ENCODE results near the gene MYBPC2.
A peak's percentile ranks its signal among the peaks of the same experiment; 100 is the strongest.
"Not testable (repeated sequence)": the region's sequence is repeated elsewhere in the genome, so short reads cannot be mapped to it uniquely, and the experiment has no call there.

Gene MYBPC2

DNA sequence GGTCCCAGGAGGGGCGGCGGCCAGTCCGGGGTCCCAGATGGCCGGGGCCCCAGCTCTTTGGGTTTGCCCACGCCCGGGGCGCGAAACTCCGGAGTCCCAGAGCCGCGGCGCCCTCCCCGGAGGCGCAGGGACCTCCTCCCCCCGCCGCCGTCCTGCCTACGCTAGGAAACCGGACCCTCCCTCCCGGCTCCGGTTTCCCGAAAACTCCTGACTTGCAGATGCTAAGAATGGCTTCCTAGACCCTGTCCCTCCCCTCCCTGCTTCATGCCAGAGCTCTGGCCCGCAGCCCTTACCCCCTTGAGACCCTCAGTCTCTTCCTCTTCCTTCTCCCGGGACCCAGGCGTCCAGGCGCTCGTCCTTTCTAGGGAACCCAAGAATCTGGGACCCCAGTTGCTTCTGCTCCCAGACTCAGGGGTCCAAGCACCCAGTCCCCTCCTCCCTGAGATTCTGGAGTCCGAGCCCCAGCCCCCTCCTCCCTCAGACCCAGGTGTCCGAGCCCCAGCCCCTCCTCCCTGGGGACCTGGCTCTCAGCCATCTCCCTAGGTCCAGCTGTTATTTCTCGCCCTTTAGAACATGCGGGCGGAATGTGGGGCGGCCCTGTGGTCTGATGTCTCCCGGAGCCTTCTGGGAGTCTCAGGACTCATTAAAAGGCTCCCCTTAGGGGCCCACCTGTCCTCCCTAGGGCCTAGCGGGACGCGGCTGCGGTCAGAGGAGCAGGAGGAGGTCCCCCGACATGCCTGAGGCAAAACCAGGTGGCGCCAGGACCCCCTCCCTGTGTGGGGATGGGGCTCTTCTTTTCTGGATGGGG lies at the start of gene MYBPC2:
Gene MYBPC2, plus strand, starts transcription at position 672 of the 808 bp plus-strand sequence. Its CDS starts 62 bp downstream, at position 734.
- DNase-seq (ENCODE audit: low read depth), result no peak

DNA sequence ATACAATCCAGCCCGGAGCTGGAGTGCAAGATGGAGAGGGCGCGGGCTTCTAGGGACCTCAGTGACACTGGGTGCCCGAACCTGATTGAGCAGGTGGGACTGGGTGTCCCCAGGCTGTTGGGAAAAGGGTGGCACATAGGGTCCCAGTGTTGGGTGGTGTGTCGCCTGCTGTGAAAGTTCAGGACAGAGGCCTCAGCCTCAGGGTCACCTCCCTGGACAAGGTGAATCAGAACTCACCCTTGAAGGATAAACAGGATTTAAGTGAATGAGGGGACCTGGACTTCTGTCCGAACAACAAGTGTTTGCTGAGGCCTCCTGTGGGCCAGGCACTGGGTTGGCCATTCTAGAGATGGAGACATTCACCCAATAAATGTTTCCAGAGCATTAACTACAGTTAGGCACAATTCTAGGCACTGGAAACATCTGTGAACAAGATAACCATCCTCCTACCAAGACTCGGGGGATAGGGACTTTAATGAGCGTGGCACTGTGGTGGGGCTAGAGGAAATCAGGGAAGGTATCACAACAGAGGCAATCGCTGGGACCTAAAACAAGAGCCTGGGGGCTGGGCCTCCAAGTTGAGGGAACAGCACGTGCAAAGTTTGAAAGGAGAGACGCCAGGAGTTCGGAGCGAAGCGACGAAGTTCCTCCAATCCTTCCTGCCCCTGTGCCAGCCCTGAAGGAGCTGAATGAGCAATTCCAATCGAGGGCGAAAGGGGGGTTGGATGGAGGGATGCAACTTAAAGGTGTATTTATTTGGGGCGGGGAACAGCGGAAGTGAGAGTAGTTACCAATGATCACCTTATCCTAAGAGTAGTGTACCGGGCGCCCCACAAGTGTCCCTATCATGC lies 49.5 kb upstream of the MYBPC2 start:
- peak; percentile 16 for DNase-seq (ENCODE audit: low read depth)

DNA sequence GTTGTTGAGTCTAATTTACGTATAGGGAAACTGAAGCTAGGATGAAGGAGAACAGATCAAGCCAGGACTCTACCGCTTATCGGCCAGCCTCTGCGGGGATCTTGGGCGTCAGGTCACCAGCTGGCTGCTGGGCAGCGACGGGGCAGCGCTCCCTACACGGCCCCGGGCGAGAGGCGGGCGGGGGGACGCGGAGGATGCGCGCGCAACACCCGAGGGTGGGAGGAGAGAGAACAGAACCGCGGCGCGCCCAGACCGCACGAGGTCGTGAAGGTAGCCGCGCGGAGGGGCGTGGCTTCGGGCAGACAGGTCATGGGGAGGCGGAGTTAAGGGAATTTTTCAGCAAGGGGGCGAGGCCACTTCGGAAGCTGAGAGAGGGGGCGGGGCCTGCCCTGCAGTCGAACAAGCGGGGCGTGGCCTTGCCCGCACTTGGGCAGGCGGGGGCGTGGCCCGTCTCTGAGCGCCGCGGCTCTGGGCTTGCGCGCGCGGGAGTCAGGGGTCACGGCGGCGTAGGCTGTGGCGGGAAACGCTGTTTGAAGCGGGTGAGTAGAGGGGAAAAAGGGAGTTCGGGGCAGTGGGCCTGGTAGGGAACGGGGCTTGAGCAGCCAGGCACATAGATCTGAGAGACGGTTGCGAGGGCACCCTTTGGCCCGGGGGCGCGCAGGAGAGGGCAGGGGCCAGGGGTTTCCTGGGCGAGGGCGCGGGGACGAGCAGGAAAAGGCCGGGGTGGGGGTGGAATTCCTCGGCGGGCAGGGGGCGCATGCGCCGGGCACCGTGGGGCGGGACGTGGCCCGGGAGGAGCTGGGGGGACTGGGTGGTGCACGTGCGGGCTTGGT lies 48.6 kb upstream of the MYBPC2 start, which contains the start of gene POLD1:
Gene POLD1, plus strand, starts transcription at position 496 of the 833 bp plus-strand sequence. CDS start 14,505 bp downstream, outside the sequence.
- DNase-seq (ENCODE audit: low read depth), result peak; percentile 95

DNA sequence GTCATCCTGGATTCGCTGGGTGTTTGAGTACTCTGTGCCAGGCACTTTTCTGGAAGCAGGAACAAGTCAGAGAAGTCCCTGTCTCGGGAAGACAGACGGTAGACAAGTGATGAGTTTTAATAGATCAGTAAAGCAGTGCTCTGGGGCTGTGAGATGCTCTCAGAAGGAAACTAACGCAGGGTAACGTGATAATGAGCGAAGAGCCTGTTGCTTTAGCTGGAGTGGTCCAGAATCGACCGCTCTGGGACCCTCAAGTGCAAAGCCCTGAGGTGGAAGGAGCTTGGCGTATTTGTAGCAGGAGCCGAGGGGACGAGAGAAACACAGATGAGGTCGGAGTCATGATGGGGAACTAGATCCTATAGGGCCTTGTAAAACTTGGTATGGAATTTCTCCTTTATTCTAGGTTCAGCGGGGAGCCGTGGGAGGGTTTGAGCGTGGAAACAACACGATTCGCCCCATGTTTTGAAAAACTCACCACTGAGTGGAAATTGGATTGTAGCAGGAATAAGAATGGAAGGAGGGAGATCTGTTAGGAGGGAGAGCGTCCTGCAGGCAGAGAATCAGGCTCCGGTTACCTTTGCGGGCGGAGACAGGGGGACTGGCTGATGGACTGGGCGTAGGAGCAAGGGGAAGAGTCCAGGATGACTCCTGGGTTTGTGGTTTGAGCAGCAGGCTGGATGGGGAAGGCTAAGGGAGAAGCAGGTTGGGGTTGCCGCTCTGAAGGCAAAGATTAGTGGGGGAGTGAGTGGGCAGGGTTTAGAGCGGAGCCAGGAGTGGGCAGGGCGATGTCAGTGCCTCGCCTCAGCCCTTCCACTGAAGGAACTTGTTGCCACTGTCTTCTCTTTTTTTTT lies 47.8 kb upstream of the MYBPC2 start:
- DNase-seq (ENCODE audit: low read depth), result peak; percentile 56

DNA sequence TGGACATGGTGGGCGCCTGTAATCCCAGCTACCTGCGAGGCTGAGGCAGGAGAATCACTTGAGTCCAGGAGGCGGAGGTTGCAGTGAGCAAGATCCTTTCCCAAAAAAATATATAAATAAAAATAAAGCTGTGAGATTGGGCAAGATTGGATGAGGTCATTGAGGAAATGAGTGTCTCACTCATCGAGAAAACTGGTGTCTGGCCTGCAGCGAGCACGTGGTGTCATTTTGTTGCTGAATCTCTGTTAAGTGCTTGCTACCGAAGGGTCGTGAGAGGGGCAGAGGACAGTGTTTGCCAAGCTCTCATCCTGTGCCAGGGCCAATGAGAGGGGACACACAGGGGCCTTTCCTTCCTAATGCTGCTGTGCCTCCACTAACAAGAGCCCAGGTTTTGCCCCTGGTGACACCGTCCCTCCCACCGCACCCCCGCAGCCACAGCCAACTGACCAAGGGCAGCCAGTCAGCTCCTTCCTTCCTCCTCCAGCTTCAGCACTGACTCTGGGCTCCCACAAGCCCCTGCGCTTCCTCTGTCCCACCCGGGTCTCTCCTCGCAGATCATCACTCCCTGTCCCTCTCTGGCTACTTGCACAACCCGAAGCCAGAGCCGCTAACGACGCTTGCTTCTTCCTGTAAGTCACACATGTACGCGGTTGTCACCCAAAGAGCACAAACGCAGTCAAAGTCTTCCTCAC lies 45.4 kb upstream of the MYBPC2 start:
- peak; percentile 48 for DNase-seq (ENCODE audit: low read depth)

DNA sequence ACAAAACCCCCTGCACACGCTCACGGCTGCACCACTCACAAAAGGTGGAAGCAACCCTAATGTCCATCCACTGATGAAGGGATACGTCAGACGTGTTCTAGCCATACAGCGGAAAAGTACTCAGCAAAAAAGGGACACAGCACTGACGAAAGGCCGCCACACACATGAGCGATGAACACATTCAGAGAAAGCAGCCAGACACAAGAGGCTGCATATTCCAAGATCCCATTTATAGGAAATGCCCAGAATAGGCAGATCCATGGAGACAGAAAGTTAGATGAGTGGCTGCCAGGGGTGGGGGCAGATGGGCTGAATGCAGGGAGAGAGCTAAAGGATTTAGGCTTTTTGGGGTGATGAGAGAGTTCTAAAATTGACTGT lies 44.8 kb upstream of the MYBPC2 start:
- DNase-seq (ENCODE audit: low read depth), result no peak

DNA sequence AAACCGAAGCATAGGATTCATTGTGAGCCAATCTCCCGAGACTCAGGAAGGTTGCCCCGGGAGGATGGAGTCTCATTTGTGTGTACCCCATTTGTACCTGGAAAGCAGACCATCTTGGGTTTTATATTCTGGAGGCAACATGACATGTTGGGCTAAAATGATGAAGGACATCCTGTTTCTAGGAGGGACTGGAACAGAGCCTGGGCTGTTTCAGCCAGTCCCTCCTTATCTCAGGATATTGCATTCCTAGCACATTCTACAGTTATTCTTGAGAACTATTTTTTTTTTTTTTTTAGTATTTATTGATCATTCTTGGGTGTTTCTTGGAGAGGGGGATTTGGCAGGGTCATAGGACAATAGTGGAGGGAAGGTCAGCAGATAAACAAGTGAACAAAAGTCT lies 42.4 kb upstream of the MYBPC2 start:
- DNase-seq (ENCODE audit: low read depth), result not testable (repeated sequence)

DNA sequence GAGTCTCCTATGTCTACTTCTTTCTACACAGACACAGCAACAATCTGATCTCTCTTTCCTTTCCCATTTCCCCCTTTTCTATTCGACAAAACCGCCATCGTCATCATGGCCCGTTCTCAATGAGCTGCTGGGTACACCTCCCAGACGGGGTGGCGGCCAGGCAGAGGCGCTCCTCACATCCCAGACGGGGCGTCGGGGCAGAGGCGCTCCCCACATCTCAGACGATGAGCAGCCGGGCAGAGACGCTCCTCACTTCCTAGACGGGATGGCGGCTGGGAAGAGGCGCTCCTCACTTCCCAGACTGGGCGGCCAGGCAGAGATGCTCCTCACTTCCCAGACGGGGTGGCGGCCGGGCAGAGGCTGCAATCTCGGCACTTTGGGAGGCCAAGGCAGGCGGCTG lies 41.7 kb upstream of the MYBPC2 start:
- not testable (repeated sequence) for DNase-seq (ENCODE audit: low read depth)

DNA sequence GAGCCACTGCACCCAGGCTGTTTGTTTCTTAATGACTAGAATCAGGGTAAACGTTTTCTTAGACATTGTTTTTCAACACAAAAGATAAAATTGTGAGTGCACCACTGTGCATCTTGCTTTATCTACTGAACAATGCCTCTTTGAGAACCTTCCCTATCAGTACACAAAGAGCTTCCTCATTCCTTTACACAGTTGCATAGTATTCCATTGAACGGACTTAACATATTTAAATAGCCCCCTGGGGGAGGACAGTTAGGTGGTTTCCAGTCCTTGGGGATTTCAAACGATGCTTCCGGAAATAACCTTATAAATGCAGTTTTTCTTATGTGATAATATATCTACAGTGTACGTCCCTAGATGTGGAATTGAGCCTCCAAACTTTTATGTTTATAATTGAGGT lies 39.9 kb upstream of the MYBPC2 start:
- no peak for DNase-seq (ENCODE audit: low read depth)

DNA sequence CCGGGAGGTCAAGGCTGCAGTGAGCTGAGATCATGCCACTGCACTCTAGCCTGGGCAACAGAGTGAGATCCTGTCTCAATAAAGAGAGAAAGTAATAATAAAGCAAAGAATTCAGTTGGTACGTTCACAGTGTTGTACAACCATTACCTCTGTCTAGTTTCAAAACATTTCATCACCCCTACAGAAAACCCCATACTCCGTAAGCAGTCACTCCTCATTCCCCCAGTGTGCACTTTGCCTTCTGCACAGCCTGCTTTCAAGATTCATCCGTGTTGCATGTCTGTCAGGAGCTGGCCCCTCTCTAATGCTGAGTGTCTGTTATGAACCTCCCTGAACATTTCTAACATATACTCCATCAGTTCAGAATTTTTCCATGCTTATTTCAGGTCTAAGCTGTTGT lies 39.1 kb upstream of the MYBPC2 start:
- DNase-seq (ENCODE audit: low read depth), result no peak

DNA sequence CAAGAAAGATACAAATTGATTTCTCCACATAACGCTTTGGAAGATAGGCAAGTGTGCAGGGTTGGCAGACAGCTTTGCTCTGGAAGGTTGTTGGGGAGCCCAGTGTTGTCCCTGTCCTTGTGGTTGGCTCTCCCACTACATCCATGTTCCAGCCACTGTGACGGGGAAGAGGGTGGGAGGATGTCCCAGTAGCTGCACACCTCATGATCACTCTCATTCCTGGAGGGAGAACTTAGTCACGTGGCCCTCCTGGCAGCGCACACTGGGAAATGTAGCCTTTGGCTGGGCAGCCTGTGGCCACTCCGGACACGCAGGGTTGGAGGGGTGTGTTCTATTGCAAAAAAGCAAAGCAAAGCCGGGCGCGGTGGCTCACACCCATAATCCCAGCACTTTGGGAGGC lies 38.7 kb upstream of the MYBPC2 start:
- no peak for DNase-seq (ENCODE audit: low read depth)

DNA sequence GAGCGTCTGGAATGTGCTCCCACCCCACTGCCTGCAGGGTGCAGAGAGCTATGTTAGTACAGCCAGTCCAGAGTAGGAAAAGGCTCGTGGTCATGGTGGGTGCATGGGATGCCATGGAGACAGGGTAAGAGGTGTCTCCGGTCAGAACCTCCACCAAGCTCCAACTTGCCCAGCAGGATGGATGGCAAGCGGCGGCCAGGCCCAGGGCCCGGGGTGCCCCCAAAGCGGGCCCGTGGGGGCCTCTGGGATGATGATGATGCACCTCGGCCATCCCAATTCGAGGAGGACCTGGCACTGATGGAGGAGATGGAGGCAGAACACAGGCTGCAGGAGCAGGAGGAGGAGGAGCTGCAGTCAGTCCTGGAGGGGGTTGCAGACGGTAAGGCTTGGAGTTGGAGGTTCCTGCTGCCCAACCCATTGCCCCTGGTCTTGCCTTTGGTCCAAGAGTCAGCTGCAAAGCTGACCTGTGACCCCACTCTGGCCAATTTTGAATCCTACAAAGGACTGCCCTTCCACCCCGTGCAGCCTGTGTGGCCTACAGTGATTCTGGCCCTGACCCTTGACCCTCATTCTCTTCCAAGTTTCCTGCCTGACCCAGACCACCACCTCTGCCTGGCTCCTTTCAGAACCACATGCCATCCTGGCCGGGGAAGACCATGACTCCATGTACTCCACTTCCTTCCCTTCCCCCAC lies 33.9 kb upstream of the MYBPC2 start:
- DNase-seq (ENCODE audit: low read depth), result no peak

DNA sequence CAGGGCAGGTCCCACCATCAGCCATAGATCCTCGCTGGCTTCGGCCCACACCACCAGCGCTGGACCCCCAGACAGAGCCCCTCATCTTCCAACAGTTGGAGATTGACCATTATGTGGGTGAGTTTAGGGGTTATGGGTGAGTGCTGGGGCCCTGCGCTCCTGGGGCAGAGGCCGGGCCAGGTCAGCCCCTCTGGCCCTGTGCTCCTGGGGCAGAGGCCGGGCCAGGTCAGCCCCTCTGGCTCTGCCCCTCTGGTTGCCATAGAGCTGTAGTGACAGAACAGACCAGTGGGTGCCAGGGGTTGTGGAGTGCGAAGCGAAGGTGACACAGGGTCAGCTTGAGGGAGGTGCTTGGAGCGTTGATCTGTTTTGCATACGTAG lies 33.3 kb upstream of the MYBPC2 start:
- DNase-seq (ENCODE audit: low read depth), result no peak

DNA sequence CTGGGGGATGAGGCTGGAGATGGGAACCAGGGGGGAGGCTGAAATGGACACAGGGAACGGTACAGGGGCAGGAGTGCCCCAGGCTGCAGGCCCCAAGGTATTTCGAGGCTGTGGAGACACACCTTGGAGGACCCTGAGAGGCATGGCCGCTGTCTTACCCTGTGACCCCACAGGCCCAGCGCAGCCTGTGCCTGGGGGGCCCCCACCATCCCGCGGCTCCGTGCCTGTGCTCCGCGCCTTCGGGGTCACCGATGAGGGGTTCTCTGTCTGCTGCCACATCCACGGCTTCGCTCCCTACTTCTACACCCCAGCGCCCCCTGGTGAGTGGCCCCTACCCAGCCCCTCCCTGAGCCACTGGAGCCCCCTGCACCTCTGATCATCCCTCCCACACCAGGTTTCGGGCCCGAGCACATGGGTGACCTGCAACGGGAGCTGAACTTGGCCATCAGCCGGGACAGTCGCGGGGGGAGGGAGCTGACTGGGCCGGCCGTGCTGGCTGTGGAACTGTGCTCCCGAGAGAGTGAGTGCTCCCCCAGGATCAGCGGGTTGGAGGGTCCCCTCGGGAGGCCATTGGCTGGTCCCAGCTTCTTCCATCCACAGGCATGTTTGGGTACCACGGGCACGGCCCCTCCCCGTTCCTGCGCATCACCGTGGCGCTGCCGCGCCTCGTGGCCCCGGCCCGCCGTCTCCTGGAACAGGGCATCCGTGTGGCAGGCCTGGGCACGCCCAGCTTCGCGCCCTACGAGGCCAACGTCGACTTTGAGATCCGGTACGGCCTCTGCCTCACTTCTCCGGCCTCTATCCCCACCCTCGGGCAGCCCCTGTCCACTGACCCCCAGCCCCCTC lies 30.9 kb upstream of the MYBPC2 start:
- no peak for DNase-seq (ENCODE audit: low read depth)

DNA sequence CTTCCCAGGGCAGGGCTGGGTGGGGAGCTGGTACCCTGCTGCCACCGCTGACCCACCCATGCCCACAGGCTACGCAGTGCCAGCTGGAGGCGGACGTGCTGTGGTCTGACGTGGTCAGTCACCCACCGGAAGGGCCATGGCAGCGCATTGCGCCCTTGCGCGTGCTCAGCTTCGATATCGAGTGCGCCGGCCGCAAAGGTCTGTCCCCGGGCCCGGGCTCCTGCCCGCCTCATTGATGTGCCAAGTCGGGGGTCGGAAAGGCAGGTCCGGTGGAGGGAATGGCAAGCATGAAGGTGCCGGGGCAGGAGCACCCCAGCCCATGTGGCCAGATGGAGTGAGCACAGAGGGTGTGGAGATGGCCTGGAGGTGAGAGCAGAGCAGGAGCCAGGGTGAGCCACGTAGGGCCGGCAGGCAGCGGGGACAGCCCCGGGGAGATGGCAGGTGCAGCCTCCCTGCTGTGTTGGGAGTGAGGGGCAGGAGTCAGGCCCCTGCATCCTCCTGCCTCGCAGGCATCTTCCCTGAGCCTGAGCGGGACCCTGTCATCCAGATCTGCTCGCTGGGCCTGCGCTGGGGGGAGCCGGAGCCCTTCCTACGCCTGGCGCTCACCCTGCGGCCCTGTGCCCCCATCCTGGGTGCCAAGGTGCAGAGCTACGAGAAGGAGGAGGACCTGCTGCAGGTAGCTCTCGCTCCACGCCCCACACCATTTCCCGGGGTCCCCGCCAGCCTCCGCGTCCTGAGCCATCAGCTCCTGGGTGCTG lies 30.0 kb upstream of the MYBPC2 start:
- no peak for DNase-seq (ENCODE audit: low read depth)

DNA sequence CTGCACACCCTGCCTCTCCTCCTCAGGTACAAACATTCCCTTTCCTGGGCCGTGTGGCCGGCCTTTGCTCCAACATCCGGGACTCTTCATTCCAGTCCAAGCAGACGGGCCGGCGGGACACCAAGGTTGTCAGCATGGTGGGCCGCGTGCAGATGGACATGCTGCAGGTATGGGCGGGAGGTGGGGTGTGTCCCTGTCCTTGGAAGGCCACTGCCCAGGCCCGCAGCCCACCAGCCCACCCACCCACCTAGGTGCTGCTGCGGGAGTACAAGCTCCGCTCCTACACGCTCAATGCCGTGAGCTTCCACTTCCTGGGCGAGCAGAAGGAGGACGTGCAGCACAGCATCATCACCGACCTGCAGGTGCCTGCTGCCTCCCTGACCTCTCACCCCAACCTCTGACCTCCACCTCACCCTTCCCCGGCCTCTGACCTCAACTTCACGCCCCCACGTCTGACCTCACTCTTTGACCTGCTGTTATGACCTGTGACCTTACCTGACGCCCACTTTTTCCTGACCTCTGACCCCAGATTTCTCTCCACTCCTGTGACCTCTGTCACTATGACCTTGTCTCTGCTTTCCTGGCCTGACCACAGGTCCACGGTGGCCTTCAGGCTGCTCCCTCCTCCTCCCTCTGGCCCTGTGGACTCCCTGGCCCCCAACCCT lies 26.4 kb upstream of the MYBPC2 start:
- DNase-seq (ENCODE audit: low read depth), result no peak

DNA sequence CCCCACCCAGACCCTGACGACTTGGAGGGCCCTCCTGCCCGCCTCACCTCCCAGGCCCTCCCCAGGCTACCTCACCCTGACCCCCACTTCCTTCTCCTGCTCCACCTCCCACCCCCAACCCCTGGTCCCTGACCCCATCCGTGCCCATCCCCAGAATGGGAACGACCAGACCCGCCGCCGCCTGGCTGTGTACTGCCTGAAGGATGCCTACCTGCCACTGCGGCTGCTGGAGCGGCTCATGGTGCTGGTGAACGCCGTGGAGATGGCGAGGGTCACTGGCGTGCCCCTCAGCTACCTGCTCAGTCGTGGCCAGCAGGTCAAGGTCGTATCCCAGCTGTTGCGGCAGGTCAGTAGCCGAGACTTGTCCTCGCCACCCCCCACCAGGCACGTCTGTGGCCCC lies 25.9 kb upstream of the MYBPC2 start:
- no peak for DNase-seq (ENCODE audit: low read depth)

DNA sequence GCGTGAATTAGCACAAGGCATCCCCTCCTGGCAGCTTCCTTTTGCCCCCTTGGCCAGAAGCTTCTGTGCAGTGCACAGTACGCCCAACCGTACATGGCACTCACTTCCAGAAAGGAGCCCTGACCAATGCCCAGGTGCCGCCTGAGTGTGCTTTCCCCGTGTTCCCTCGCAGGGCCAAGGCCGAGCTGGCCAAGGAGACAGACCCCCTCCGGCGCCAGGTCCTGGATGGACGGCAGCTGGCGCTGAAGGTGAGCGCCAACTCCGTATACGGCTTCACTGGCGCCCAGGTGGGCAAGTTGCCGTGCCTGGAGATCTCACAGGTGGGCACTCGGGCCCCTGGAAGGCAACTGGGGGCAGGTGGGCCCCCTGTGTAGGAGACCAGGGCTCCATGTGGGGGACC lies 23.3 kb upstream of the MYBPC2 start:
- DNase-seq (ENCODE audit: low read depth), result no peak

Data from amniotic epithelial cell (primary cell).